Inflammatory macrophage treated with lipopolysaccharide for 1 hour (primary cell): Measurements from ENCODE around the gene ACKR2.

ENCODE experiments used
- DNase-seq, 2 donors: peaks; one replicate each; pipeline ENCODE4 v3.0.0-alpha.2; 2020 to 2022

The ACKR2 gene

DNA sequence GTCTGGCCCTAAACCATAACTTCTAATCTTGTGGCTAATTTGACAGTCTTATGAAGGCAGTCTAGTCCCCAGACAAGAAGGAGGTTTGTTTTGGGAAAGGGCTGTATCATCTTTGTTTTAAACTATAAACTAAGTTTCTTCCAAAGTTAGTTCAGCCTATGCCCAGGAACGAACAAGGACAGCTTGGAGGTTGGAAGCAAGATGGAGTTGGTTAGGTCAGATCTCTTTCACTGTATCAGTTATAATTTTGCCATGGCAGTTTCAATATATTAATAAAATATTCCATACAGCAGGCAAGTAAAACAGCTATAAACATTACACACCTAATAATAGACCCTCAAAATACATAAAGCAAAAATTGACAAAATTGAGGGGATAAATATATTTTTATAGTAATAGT, 83.6 kb downstream of the ACKR2 start:
- DNase-seq = no peak

- no peak for DNase-seq
These were observed 85.7 kb downstream of the ACKR2 start for GRCh38 chr3:42894698-42895579.

DNA sequence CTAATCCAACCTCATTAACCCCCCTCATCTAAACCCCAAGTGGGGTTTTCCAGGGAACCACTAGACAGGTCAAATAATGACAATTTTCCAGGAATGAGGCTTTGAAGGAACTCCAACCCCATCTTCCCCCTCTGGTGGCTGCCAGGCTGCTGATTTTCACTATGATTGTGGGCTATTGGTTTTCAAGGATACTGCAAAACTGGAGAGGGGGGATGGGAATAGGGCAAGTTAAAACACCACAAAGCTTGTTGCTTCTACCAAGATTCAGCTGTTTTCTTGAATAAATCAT, 86.3 kb downstream of the ACKR2 start:
- no peak for DNase-seq

- DNase-seq = no peak
These were observed 89.8 kb downstream of the ACKR2 start for GRCh38 chr3:42898896-42899675.

GRCh38 chr3:42900226-42901072, 91.2 kb downstream of the ACKR2 start:
- no peak for DNase-seq

- DNase-seq = no peak
These were observed 91.8 kb downstream of the ACKR2 start for GRCh38 chr3:42901073-42901415.

DNA sequence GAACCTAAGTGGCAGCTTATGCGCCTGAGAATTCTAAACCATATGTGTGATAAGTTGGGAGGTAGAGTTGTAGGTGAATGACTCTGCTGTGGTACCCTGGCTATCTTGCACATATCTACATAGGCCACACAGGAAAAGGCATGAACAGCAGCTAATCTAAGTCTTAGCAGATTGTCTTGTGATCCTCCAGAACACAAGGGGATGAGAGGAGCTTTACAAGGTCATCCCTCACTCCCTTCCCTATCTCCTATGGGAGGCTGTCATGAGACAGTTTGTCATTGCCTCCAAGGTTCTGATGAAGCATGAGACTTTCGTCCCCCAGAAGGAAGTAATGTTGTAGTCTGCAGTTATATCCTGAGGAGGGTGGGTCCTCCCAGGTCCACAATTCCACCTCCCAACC, 93.0 kb downstream of the ACKR2 start:
- DNase-seq = no peak

GRCh38 chr3:42904076-42904475, 94.8 kb downstream of the ACKR2 start:
- no peak for DNase-seq

GRCh38 chr3:42905740-42906069, 96.5 kb downstream of the ACKR2 start:
- DNase-seq = no peak

- DNase-seq = no peak
These were observed 97.0 kb downstream of the ACKR2 start, which contains the start of gene ZNF662 for GRCh38 chr3:42906070-42906847. ZNF662 (plus strand) TSS chr3:42906142; CDS start chr3:42908115, 1,973 bp downstream.

DNA sequence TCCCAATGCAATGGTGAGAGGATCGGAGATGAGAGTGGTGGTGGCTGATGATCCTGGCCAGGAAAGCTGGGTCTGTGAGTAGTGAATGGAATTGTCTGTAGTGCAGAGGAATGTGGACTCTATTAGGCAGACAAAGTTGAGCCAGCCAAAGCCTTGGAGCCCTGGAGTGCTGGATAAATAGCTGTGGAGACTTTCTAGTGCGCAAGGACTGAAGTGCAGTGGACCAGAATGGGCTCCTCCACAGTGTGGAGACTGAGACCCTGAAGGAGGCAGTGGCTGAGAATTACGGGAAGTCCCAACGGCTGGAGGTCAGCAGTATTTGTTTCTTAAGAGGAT, 97.6 kb downstream of the ACKR2 start:
- no peak for DNase-seq

DNA sequence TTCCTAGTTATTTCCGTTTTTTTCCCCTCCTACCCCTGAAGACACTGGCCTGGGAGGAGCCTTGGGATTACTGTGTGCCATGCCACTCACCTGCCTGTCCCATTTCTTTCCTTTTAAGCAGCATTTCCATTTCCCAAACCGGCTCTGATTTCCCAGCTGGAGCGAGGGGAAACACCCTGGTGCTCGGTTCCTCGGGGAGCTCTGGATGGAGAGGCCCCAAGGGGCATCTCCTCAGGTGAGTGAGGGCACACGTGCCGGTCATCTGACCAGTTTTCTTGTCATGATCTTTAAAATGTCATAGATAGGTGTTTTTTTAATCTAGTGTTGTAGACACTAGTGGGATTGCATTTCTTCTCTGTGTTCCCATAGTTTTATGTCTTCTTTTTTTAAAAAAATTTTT, 99.4 kb downstream of the ACKR2 start:
- no peak for DNase-seq

GRCh38 chr3:42911551-42911950, 102.3 kb downstream of the ACKR2 start:
- no peak for DNase-seq

DNA sequence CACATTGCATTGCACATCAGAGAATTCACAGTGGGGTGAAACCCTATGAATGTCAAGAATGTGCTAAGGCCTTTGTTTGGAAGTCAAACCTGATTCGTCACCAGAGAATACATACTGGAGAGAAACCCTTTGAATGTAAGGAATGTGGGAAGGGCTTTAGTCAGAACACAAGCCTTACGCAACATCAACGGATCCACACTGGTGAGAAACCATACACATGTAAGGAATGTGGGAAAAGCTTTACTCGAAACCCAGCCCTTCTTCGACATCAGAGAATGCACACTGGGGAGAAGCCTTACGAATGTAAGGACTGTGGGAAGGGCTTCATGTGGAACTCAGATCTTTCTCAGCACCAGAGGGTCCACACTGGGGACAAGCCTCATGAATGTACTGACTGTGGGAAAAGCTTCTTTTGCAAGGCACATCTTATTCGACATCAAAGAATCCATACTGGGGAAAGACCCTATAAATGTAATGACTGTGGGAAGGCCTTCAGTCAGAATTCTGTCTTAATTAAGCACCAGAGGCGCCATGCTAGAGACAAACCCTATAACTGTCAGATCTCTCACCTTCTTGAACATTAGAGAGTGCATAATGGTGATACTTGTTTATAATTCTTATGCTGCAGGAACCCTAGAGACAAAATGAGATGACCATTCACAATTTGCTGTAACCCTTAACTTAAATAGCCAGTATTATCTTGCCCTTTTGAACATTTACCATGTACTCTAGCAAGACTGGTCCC, 105.7 kb downstream of the ACKR2 start:
- no peak for DNase-seq
